ENCODE results near the gene IKZF2.

The IKZF2 gene

GRCh38 chr2:212995920-212996319 is 155.5 kb downstream of the IKZF2 start:
- no peak for DNase-seq

- no peak for DNase-seq
Measured at GRCh38 chr2:212994976-212995375, 156.4 kb downstream of the IKZF2 start.

GRCh38 chr2:212991120-212991519 is 160.3 kb downstream of the IKZF2 start:
- DNase-seq, result no peak

GRCh38 chr2:212990697-212991096 is 160.7 kb downstream of the IKZF2 start:
- no peak for DNase-seq

GRCh38 chr2:212987492-212987891 is 163.9 kb downstream of the IKZF2 start:
- no peak for DNase-seq

GRCh38 chr2:212984129-212984528 is 167.3 kb downstream of the IKZF2 start:
- DNase-seq, result no peak

- no peak for DNase-seq
Measured at GRCh38 chr2:212979799-212980198, 171.6 kb downstream of the IKZF2 start.

GRCh38 chr2:212979046-212979612 is 172.3 kb downstream of the IKZF2 start:
- DNase-seq, result no peak

- no peak for DNase-seq
Measured at GRCh38 chr2:212977152-212977551, 174.3 kb downstream of the IKZF2 start.

GRCh38 chr2:212975333-212975732 is 176.1 kb downstream of the IKZF2 start:
- no peak for DNase-seq

GRCh38 chr2:212974692-212975091 is 176.7 kb downstream of the IKZF2 start:
- no peak for DNase-seq

- no peak for DNase-seq
Measured at GRCh38 chr2:212973347-212973746, 178.1 kb downstream of the IKZF2 start.

- no peak for DNase-seq
Measured at GRCh38 chr2:212970132-212970531, 181.3 kb downstream of the IKZF2 start.

GRCh38 chr2:212968284-212969081 is 182.9 kb downstream of the IKZF2 start:
- no peak for DNase-seq

GRCh38 chr2:212966884-212967283 is 184.5 kb downstream of the IKZF2 start:
- DNase-seq, result no peak

GRCh38 chr2:212962691-212963090 is 188.7 kb downstream of the IKZF2 start:
- DNase-seq, result no peak

- no peak for DNase-seq
Measured at GRCh38 chr2:212961255-212961654, 190.2 kb downstream of the IKZF2 start.

- no peak for DNase-seq
Measured at GRCh38 chr2:212960336-212960735, 191.1 kb downstream of the IKZF2 start.

GRCh38 chr2:212959471-212960117 is 191.8 kb downstream of the IKZF2 start:
- no peak for DNase-seq

GRCh38 chr2:212958757-212959295 is 192.6 kb downstream of the IKZF2 start:
- DNase-seq, result peak in 1 of 2 donors; percentile 18

- no peak for DNase-seq
Measured at GRCh38 chr2:212958133-212958532, 193.3 kb downstream of the IKZF2 start.

- no peak for DNase-seq
Measured at GRCh38 chr2:212957624-212958023, 193.8 kb downstream of the IKZF2 start.

- DNase-seq, result no peak
Measured at GRCh38 chr2:212956665-212957607, 194.5 kb downstream of the IKZF2 start.

Data from CD4-positive, alpha-beta T cell treated with Interleukin-4 for 1 hour (primary cell).